MCF 10A (cell line): ENCODE results near the gene WWC1. TPM values are rescaled to one million over a fixed set of nuclear protein-coding genes. Genes with fewer than 3 reads are reported as not detected.

Experiments
- BruUV-seq: library from RNA; stranded (reverse); fragments of 400-500 nt; replicated peaks from 2 replicates; lab custom pipeline; 2021; lab: Mats Ljungman, UMichigan
- CTCF ChIA-PET: fragments of 300-600 bp; sonication (Branson Sonifier 250); formaldehyde crosslinking; extraction: SDS; loops from one replicate; lab custom pipeline; 2021; ENCODE audit warnings: antibody characterized with exemption, inconsistent platforms; lab: Yijun Ruan, JAX
- POLR2A ChIA-PET: fragments of 300-600, 350-650 bp; sonication (Branson Sonifier 250); formaldehyde crosslinking; extraction: SDS; loops from one replicate; lab custom pipeline; 2020; ENCODE audit warnings: antibody characterized with exemption, inconsistent platforms; lab: Yijun Ruan, JAX
- DNase-seq: peaks from one replicate; pipeline ENCODE4 v3.0.0-alpha.2; 2018; ENCODE audit not compliant: unreplicated experiment
- H3K27ac Mint-ChIP-seq: one replicate; pipeline ENCODE4 v1.8.0; 2022; ENCODE audit warnings: mild to moderate bottlenecking, low read depth, mixed read lengths; ENCODE audit not compliant: unreplicated experiment
- H3K27me3 Mint-ChIP-seq: one replicate; pipeline ENCODE4 v1.8.0; 2022; ENCODE audit warnings: mixed read lengths; ENCODE audit not compliant: insufficient read depth, unreplicated experiment
- H3K36me3 Mint-ChIP-seq: one replicate; pipeline ENCODE4 v1.8.0; 2022; ENCODE audit warnings: mild to moderate bottlenecking, moderate library complexity, mixed read lengths; ENCODE audit not compliant: insufficient read depth, unreplicated experiment
- H3K4me1 Mint-ChIP-seq: one replicate; pipeline ENCODE4 v1.8.0; 2022; ENCODE audit warnings: mixed read lengths; ENCODE audit not compliant: insufficient read depth, unreplicated experiment
- H3K4me3 Mint-ChIP-seq: one replicate; pipeline ENCODE4 v1.8.0; 2022; ENCODE audit warnings: mild to moderate bottlenecking, moderate library complexity, mixed read lengths; ENCODE audit not compliant: unreplicated experiment
- H3K9me3 Mint-ChIP-seq: one replicate; pipeline ENCODE4 v1.8.0; 2022; ENCODE audit warnings: mixed read lengths; ENCODE audit not compliant: unreplicated experiment
- CTCF ChIP-seq: fragments of 200-600 bp; IDR thresholded peaks from one replicate; pipeline ENCODE4 v1.8.0; 2022; ENCODE audit warnings: antibody characterized with exemption, mild to moderate bottlenecking; ENCODE audit not compliant: unreplicated experiment
- intact Hi-C: fragments of 100-400 bp; cut with micrococcal nuclease; formaldehyde crosslinking; loops from 2 replicates; pipeline ENCODE4 v1.14.1; 2022
- total RNA-seq: library from RNA; stranded (reverse); gene quantifications from 2 replicates; pipeline ENCODE4 v1.2.3, GENCODE V29; 2022

The WWC1 gene
- total RNA-seq, 1 experiment from 2014 or later: 47.0 TPM

- POLR2A ChIA-PET: no interaction called here
- CTCF ChIA-PET: interaction anchor here (0.7 to 9.9 kb wide), 5 partner anchors 151 to 1036 kb away, joined by 3 to 120 read pairs (median 3); no protein-coding TSS in a partner anchor
- no TSS peak for BruUV-seq
- intact Hi-C loops: loop anchor here (5.0 kb wide), 1 partner anchor 411 kb away; no protein-coding TSS in a partner anchor
- no peaks in the 10 kb centered on the region for H3K27me3 Mint-ChIP-seq
- no peak for DNase-seq
- H3K4me1 Mint-ChIP-seq: peaks cover 14% of the 10 kb centered on the region
- no peaks in the 10 kb centered on the region for H3K36me3 Mint-ChIP-seq
- no peak for TF ChIP-seq CTCF
- H3K27ac Mint-ChIP-seq: no peak overlapping the region
- no peak overlapping the region for H3K4me3 Mint-ChIP-seq
- H3K9me3 Mint-ChIP-seq: no peaks in the 10 kb centered on the region
Measured at GRCh38 chr5:168266016-168266415, 25.4 kb upstream of the WWC1 start.

- no peak overlapping the region for H3K27ac Mint-ChIP-seq
- intact Hi-C loops: loop anchor here (1.0 to 5.0 kb wide), 10 partner anchors 22 to 1033 kb away; partner anchors contain the start of genes PANK3, RARS1 and WWC1
- no TSS peak for BruUV-seq
Measured at GRCh38 chr5:168268949-168269936, 22.2 kb upstream of the WWC1 start.

GRCh38 chr5:168269937-168270330 is 21.5 kb upstream of the WWC1 start:
- intact Hi-C loops: loop anchor here (1.0 to 5.0 kb wide), 10 partner anchors 21 to 1032 kb away; partner anchors contain the start of genes PANK3, RARS1 and WWC1
- no TSS peak for BruUV-seq
- H3K9me3 Mint-ChIP-seq: no peaks in the 10 kb centered on the region
- no peak overlapping the region for H3K27ac Mint-ChIP-seq
- no peak overlapping the region for H3K4me3 Mint-ChIP-seq
- H3K4me1 Mint-ChIP-seq: peaks cover 20% of the 10 kb centered on the region
- H3K27me3 Mint-ChIP-seq: no peaks in the 10 kb centered on the region
- peak; percentile 17 for DNase-seq
- TF ChIP-seq CTCF: no peak
- ChIA-PET POLR2A (interaction anchor here (0.8 to 2.8 kb wide), 14 partner anchors 9 to 306 kb away, joined by 3 to 16 read pairs (median 4); partner anchors contain the start of genes RARS1 and WWC1), CTCF (interaction anchor here (0.6 to 9.9 kb wide), 52 partner anchors 9 to 263 kb away, joined by 3 to 120 read pairs (median 5); partner anchors contain the start of genes RARS1 and WWC1)
- no peaks in the 10 kb centered on the region for H3K36me3 Mint-ChIP-seq

More at GRCh38 chr5:168268949-168269936, 22.2 kb upstream of the WWC1 start:
- peak; percentile 97 for DNase-seq
- CTCF ChIA-PET: interaction anchor here (0.6 to 9.9 kb wide), 58 partner anchors 9 to 406 kb away, joined by 3 to 120 read pairs (median 5); partner anchors contain the start of genes RARS1 and WWC1
- Mint-ChIP-seq H3K27me3 (no peaks in the 10 kb centered on the region), H3K36me3 (no peaks in the 10 kb centered on the region), H3K4me3 (peak overlapping the region; percentile 71), H3K4me1 (peaks cover 17% of the 10 kb centered on the region), H3K9me3 (no peaks in the 10 kb centered on the region)
- peak; percentile 98 for TF ChIP-seq CTCF
- POLR2A ChIA-PET: interaction anchor here (0.5 to 2.8 kb wide), 16 partner anchors 10 to 307 kb away, joined by 3 to 16 read pairs (median 4); partner anchors contain the start of genes RARS1 and WWC1
